HG03558 (cell line): ENCODE data around the gene ACTN3.
"Not testable (repeated sequence)": the region's sequence is repeated elsewhere in the genome, so short reads cannot be mapped to it uniquely, and the experiment has no call there.

ENCODE experiments used
- ATAC-seq: cut with Tn5 transposase; IDR thresholded peaks from one replicate; pipeline ENCODE4 v1.9.1; 2021; ENCODE audit warnings: moderate number of reproducible peaks; ENCODE audit not compliant: unreplicated experiment; ENCODE audit errors: extremely low read depth

Gene ACTN3

DNA sequence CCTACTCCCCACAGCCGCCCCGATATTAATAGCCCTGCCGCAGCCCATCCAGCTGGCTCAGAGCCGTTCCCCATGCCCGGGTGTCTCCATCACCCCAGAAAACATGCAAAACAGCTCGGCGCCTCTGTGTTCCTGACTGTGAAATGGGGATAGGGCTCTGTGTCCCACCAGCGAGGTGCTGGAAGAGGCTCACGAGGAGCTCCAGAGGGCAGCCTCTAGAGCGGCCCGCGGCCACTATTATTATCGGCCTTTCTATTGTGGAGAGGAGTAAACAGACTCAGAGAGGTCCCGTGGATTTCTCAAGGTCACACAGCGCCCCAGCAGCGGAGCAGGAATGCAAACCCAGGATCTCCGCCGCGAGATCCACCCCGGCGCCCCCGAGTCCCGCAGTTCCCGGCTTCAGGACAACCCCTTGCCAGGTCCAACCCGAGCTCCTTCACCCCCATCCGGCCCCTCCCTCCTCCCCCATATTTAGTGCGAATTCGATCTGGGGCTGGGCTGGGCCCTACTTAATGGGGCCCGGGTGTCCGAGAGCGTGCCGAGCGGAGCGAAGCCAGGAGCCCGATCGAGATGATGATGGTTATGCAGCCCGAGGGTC lies at the start of gene ACTN3:
Gene ACTN3 (plus strand): TSS at position 536 of the 598 bp plus-strand sequence. CDS start 35 bp downstream, at position 571.
- ATAC-seq = no peak

DNA sequence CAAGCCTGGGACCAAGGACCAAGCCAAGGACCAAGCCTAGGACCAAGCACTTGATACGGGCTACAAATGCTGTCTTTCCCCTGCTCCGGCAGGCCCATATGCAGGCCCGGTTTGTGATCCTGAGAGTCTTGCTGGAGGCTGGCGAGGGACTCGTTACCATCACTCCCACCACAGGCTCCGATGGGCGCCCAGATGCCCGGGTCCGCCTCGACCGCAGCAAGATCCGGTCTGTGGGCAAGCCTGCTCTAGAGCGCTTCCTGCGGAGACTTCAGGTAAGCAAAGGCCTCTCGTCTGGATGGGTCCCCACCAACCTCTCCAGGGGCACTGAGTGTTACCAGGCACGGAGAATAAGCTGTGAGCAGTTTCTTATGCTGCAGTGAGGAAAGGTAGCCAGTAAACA lies 49.5 kb upstream of the ACTN3 start:
- no peak for ATAC-seq

DNA sequence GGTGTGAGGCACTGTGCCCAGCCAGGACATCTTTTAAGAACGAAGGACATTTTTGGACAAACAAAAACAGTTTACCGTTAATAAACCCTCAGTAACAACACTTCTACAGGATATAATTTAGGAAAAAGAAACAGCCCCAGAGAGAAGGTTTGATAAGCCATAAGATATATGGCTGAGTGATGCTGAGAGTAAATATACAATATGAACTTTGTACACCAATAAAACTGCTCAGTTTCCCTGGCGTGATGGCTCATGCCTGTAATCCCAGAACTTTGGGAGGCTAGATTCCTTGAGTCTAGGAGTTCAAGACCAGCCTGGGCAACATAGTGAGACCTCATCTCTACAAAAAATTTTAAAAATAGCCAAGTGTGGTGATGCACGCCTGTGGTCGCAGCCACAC lies 48.2 kb upstream of the ACTN3 start:
- no peak for ATAC-seq

DNA sequence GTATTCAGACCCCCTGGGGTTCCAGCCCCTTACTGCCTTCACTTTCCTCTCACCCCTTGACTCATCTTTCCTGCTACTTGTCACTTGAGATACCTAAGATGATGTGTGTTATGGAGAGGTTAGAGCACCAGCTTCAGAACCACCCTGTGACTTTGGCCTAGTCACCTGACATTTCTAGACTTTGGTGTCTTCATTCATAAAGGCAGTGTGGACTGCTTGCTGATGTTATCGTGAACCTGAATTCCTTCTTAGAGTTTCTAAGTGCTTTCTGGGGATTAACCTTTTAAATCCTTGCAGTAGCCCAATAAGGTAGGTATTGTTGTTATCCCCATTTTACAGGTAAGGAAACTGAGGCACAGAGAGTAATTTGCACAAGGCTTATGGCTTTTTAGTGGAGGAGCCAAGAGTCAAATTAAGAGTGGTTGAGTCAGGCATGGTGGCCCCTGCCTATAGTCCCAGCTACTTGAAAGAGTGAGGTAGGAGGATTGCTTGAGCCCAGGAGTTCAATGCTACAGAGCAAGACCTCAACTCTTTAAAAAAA lies 41.4 kb upstream of the ACTN3 start:
- ATAC-seq = no peak

DNA sequence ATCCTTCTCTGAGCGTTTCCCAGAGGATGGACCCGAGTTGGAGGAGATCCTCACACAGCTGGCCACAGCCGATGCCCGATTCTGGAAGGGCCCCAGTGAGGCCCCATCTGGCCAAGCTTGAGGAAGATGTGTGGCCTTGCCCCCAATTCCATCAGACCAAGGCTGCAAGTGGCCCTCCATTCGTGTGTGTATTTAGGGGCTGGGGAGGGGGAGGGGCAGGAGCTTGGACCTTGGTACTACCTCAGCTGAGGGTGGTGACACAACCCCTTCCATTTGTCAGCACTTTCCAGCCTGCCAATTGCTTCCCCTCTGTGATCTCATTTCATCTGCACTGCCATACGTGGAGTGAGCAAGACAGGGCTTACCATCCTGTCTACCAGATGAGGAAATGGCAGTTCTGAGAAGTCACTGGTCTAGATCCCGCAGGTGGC lies 37.6 kb upstream of the ACTN3 start:
- no peak for ATAC-seq

DNA sequence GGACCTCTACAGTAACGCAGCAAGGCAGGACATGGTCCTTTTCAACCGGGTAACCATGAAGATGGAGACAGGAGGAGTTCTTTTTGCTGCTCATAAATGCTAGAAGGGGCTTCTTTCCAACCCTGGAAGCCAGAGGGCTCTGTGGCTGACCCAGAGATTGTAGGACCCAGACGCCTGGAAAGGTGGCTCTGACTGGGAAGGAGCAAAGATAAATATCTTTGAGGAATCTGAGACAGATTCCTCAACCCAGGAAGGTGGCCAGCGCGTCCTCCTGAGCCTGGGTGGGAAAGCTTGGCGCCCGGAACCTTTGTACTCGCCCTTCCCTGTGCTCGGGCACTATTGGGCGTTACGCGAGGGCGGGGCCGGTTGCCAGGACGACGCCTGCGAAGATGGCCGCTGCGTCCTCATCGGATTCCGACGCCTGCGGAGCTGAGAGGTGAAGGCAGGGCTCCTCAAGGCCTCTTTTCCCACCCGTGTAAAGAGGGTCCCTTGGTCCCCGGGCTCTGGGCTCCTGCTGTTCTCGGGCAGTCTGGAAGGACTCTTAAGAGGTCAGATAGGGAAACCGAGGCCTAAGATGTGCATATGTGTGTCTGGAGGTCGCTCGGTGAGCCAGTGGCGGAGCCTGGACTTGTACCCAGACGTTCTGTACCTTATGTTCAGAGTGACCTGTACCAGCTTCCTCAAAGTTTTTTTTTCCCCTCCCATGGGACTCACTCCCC lies 36.3 kb upstream of the ACTN3 start, which contains the start of gene BBS1:
Gene BBS1 (plus strand): TSS at position 365 of the 719 bp plus-strand sequence. CDS start 25 bp downstream, at position 390.
- ATAC-seq = no peak

DNA sequence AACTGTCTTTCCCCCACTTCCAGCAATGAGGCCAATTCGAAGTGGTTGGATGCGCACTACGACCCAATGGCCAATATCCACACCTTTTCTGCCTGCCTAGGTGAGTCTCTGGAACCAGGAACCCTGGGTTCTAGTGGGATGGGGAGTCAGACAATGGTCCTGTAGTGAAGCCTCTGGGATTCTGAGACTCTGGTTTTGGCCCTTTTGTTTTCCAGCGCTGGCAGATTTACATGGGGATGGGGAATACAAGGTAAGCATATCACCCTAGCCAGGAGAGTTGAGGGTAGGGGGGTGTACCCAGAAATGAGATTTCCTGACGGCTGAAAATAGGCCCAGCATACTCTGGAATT lies 35.7 kb upstream of the ACTN3 start:
- no peak for ATAC-seq

DNA sequence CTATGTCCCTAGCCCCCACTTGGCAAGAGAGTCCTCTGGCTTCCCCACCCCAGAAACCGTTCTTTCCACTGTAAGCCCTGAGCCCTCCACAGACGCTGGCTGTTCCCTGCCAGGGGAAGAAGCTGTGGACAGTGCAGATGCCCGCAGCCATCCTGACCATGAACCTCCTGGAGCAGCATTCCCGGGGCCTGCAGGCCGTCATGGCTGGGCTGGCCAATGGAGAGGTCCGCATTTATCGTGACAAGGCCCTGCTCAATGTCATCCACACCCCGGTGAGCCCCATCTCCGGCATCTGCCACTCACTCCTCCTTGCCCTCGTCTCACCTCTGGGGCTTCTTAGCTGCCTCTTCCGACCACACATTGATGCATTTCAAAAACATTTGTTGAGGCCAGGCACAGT lies 23.1 kb upstream of the ACTN3 start:
- ATAC-seq = no peak

DNA sequence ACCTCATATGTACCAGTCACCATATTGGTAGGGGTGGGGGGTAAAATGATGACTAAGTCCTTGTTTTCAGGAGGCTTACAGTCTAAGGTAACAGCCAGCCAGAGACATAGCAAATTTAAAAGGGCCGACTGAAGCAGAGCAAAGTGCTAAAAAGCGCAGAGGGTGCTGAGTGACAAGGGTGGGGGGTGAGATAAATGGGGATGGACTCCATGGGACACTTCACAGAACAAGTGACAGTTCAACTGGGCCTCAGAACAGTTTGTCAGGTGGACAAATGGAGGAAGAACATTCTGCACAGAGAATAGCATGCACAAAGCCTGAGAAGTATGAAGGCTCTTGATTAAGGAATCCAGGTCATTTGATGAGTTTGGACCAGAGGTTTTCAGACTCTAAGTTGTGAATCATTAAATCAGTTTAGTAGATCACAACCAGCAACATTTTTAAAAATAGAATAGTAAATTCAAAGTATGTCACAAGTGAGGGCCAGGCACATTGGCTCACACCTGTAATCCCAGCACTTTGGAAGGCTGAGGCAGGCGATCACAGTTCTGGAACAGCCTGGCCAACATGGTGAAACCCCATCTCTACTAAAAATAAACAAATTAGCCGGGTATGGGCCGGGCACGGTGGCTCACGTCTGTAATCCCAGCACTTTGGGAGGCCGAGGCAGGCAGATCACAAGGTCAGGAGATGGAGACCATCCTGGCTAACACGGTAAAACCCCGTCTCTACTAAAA lies 22.2 kb upstream of the ACTN3 start:
- ATAC-seq = no peak

DNA sequence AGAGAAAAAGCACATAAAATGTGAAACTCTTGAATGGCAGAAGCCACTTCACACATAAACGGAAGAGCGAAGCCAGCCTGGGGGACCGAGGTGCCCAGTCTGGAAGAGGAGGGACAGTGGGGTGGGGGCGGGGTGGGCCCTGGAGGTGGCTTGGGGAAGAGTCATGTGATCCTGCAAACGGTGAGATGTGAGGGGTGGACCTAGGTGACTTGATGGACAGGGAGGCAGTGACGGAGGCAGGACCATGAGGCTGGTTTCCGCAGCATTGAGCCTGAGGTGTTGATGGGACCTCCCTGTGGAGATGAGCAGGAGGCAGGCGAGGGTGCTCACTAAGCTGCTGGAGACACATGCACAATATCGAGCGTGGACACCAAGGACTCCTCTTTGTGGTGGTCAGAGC lies 17.6 kb upstream of the ACTN3 start:
- ATAC-seq = no peak

DNA sequence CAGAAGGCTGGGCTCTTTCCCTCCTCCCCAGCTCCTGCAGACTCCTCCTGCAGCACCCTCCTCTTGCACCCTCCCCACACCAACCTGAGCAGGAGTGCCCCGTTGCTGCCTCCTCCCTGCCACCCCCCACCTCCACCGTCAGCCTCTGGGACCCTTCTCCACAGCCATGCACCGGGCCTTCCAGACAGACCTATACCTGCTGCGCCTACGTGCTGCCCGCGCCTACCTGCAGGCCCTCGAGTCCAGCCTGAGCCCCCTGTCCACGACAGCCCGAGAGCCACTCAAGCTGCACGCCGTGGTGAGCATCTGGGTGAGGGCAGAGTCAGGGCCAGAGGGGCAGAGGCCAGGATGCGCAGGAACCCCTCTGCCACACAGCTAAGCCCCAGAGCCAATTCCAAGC lies 17.0 kb upstream of the ACTN3 start:
- ATAC-seq = no peak

DNA sequence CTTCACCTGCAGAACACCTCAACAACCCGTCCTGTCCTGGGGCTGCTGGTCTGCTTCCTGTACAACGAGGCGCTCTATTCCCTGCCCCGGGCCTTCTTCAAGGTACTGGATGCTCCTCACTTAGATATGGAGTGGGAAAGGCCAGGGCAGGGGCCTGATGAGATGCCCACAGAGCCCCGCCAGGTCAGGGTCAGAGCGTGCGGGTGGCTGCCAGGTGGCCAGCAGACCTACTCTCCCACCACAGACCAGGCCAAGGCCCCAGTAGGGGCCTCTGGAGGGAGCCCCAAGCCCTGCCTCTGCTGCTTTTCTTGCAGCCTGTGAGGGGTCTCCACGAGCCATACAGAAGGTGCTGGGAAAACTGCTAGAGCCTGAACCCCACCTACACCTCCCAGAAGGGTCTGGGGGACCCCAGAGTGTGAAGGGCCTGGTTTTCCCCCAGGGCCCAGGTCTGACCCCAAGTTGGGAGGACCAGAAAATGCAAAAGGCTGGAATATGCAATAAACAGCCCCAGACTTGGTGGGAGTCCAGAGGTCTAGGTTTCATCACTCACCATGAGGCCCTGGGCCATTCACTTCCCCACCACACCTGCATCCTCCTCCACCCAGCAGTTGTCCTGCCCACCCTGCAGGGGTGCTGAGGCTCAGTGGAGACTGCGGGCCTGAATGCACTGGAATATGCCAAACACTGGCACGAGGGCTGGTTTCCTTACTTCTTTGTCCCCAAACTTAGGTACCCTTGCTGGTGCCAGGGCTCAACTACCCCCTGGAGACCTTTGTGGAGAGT lies 15.6 kb upstream of the ACTN3 start:
- no peak for ATAC-seq

DNA sequence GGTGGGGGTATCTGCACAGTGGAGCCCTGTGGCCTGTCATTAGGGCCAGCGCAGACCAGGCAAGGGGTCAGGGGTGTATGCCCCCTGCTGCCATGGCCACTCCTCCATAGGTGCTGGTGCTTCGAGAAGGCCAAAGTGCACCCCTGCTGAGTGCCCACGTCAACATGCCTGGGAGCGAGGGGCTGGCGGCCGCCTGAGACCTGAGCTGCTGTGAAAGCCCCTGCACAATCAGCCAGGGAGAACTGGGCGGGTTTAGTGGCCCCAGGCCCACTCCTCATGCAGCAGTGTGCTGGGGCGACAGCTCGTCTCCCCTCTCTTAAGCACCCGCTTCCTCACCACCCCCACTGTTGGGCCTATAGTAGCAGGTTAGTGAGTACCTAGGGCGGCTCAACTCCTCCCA lies 14.9 kb upstream of the ACTN3 start:
- ATAC-seq = no peak

DNA sequence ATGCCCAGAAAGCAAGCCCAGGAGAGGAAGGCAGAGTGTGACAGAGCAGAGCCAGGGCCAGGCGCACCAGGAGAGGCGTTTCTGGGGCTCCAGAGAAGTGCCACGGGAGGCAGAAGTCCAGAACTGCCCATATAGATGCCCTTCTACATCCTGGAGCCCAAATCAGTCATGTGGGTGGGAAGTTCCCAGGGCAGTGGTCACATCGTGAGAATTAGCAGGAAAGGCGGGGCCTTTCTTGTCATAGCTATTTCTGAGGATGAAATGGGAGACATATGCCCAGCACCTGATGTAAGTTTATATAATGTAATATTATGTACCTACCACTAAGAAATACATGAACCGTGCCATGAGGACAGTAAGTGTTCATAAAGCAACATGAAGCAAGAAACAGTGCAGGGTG lies 13.9 kb upstream of the ACTN3 start:
- no peak for ATAC-seq

DNA sequence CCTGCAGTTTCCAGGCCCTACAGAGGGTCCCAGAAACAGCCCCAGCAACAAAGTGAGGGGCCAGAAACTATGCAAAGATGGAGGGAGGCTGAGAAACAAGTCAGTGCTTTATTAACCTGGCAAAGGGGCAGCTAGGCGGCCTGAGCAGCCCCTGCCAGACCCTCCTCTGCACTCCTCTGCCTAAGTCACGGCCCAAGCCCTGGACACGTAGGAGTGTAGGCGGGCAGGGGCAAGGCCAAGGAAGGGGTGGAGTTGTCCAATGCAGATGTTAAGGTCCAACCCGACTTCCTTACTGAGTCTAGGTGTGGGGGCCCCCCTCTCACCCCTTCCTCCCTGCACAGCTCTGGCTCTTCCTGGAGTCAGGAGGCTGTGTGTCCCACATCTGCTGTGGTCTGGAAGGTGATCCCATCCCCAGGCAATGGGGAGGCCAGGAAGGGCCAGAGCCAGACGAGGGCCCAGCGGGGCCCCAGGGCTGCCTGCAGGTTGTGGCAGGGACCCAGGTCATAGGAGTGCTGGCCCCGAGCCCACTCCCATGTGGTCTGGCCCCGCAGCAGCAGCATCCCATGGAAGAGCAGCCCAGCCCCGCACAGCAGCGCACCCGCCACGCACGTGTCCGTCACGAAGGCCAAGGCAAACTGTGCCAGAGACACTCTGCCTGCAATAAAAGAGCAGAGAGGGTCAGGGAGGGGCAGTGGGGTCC lies 7.4 kb upstream of the ACTN3 start:
- no peak for ATAC-seq

DNA sequence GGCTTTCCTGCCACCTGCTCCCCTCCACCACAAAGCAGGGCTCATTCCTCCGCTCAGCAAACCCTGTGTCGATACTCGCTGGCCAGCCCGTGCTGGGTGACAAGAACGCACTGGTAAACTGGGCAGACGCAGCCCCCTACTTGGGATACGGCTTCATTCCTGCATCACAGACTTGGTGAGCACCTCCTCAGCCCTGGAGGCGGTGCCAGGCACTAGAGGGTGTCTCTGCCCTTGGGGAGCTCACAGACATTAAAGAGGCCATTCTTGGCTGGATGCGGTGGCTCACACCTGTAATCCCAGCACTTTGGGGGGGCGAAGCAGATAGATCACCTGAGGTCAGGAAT lies 6.9 kb upstream of the ACTN3 start:
- no peak for ATAC-seq

DNA sequence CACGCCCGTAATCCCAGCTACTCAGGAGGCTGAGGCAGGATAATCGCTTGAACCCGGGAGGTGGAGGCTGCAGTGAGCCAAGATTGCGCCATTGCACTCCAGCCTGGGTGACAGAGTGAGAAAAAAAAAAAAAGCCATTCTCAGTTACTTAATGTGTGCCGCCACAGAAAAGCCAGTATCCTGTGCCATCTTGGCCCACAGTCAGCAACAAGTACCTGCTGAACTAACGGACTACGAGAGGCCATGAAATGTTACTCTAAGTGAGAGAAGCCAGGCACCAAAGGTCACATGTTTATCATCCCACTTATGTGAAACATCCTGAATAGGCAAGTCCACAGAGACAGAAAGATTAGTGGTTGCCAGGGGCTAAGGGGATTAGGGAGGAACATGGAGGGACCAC lies 6.1 kb upstream of the ACTN3 start:
- ATAC-seq = not testable (repeated sequence)

DNA sequence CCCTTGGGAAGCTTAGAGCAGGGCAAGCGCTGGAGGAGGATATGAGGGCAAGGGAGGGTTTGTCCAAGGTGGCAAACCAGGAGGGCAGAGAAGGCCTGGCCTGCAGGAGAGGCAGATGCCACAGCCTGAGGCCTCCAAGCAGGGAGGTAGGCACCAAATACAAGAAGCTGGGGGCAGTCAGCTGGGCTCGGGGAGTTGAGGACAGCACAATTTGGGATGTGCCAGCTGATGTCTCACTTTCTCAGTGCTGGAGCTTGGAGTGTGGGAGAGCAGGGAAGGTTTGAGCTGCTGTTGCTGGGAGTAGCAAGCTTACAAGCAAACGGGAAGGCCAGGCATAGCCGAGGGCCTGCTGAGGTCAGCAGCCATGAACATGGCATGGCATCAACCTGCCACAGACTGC lies 4.8 kb upstream of the ACTN3 start:
- ATAC-seq = no peak

DNA sequence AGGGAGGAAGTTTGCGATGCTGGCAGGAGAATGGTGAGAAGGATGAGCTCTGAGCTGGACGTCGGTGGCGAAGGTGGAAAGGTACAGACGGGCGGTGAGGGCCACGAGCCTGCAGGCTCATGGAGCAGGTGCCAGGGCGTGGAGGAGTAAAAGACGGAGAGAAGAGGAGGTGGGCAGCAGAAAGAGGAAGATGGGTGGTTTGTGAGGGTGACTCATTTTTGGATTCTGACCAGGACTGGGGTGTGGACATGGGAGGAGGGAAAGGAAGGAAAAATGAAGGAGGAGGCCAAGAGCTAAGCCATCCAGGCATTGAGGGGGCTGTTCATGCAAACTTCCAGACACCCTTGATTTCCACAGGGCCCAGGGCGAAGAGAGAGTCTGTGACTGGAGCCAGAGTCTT lies 4.3 kb upstream of the ACTN3 start:
- ATAC-seq = no peak
